GM12878 (cell line): ENCODE results near the gene ADAT3. TPM values are rescaled to one million over a fixed set of nuclear protein-coding genes. Genes with fewer than 3 reads are reported as not detected.

Experiments
- ATAC-seq: fragments of 200-7000 bp; cut with Tn5 transposase; 3 replicates; pipeline ENCODE4 v1.9.1; 2020; ENCODE audit warnings: mild to moderate bottlenecking, moderate library complexity
- BruUV-seq: library from RNA; stranded (reverse); fragments of 400-500 nt; replicated peaks from 2 replicates; lab custom pipeline; 2021; lab: Mats Ljungman, UMichigan
- CTCF ChIA-PET: fragments of 300-600 bp; sonication (Branson Sonifier 250); formaldehyde crosslinking; extraction: SDS; loops from one replicate; lab custom pipeline; 2021; ENCODE audit warnings: inconsistent platforms; lab: Yijun Ruan, JAX
- POLR2A ChIA-PET: fragments of 350-600 bp; formaldehyde crosslinking; extraction: SDS; loops from one replicate; lab custom pipeline; 2021; ENCODE audit warnings: inconsistent platforms; lab: Charles Lee
- RAD21 ChIA-PET: fragments of 300-600 bp; sonication (Branson Sonifier 250); formaldehyde crosslinking; loops from one replicate; lab custom pipeline; 2023; ENCODE audit warnings: antibody characterized with exemption; ENCODE audit not compliant: unreplicated experiment; lab: Charles Lee
- SMC1A ChIA-PET: fragments of 300-600 bp; sonication (Branson Sonifier 250); formaldehyde crosslinking; loops from one replicate; lab custom pipeline; 2023; ENCODE audit not compliant: unreplicated experiment, uncharacterized antibody; lab: Charles Lee
- DNase-seq: peaks from one replicate; pipeline ENCODE4 v3.0.0-alpha.2; 2011; ENCODE audit warnings: low read depth, low spot score
- FAIRE-seq: peaks from 3 replicates; lab custom pipeline; 2011; peaks lifted over from hg19 to GRCh38; lab: Jason Lieb, UNC
- H2AFZ ChIP-seq: 2 replicates; pipeline ENCODE4 v1.6.0; 2011; ENCODE audit warnings: low read depth, low read length, control low read depth; ENCODE audit not compliant: control insufficient read depth
- H3K27ac ChIP-seq: 2 replicates; pipeline ENCODE4 v1.5.1; 2011; ENCODE audit warnings: control low read depth; ENCODE audit not compliant: control insufficient read depth, insufficient read depth
- H3K27me3 ChIP-seq, 2 experiments: replicated peaks in 1 of 2; 2 replicates each; pipeline versions ENCODE4 v1.6.0 to v1.6.1; 2011; ENCODE audit warnings: low read length in 1 of 2; ENCODE audit not compliant: control insufficient read depth in 2 of 2, insufficient read depth in 2 of 2
- H3K36me3 ChIP-seq, 2 experiments: 2 replicates each; pipeline ENCODE4 v1.5.1; 2011; ENCODE audit warnings: low read length in 1 of 2; ENCODE audit not compliant: control insufficient read depth in 2 of 2, insufficient read depth in 2 of 2
- H3K4me1 ChIP-seq: 2 replicates; pipeline ENCODE4 v1.6.1; 2011; ENCODE audit warnings: mild to moderate bottlenecking, low read length, moderate library complexity, mixed read lengths; ENCODE audit not compliant: control insufficient read depth, insufficient read depth
- H3K4me2 ChIP-seq: 2 replicates; pipeline ENCODE4 v1.6.0; 2011; ENCODE audit warnings: control low read depth; ENCODE audit not compliant: control insufficient read depth, insufficient read depth
- H3K4me3 ChIP-seq: fragments of 200-600 bp; sonication (generic); 2 replicates; pipeline ENCODE4 v1.5.1; 2016
- H3K79me2 ChIP-seq: 2 replicates; pipeline ENCODE4 v1.6.0; 2011; ENCODE audit warnings: low read length; ENCODE audit not compliant: control insufficient read depth, insufficient read depth
- H3K9ac ChIP-seq: 2 replicates; pipeline ENCODE4 v1.8.0; 2011; ENCODE audit warnings: low read length, control low read depth, mixed read lengths; ENCODE audit not compliant: control insufficient read depth, insufficient read depth
- H3K9me3 ChIP-seq: replicated peaks from 3 replicates; pipeline ENCODE4 v1.5.1; 2011; ENCODE audit warnings: mild to moderate bottlenecking, low read length; ENCODE audit not compliant: control insufficient read depth, insufficient read depth
- H4K20me1 ChIP-seq: 2 replicates; pipeline ENCODE4 v1.6.0; 2011; ENCODE audit not compliant: control insufficient read depth, insufficient read depth
- BCLAF1 ChIP-seq: fragments of 450-650 bp; IDR thresholded peaks from 2 replicates; pipeline ENCODE4 v1.6.1; 2017; ENCODE audit warnings: antibody characterized with exemption, mild to moderate bottlenecking, moderate library complexity
- CTCF ChIP-seq, 3 experiments: IDR thresholded peaks in 2 of 3; conservative IDR thresholded peaks in 1 of 3; 2 replicates each; pipeline ENCODE4 v1.5.1; 2011; ENCODE audit warnings: low read depth in 3 of 3, low read length in 3 of 3, mild to moderate bottlenecking in 3 of 3, control low read depth in 2 of 3, moderate library complexity in 2 of 3, inconsistent platforms in 1 of 3, mixed read lengths in 1 of 3; ENCODE audit not compliant: control insufficient read depth in 2 of 3, insufficient read depth in 1 of 3; ENCODE audit errors: extremely low read depth in 1 of 3
- E2F4 ChIP-seq: IDR thresholded peaks from 2 replicates; pipeline ENCODE4 v1.6.1; 2012; ENCODE audit warnings: low read depth, low read length, improper control_type of control experiment
- HDAC6 ChIP-seq: fragments of 200-600 bp; sonication (generic); IDR thresholded peaks from one replicate; pipeline ENCODE4 v1.8.0; 2017; ENCODE audit warnings: antibody characterized with exemption; ENCODE audit not compliant: unreplicated experiment
- IRF5 ChIP-seq: fragments of 450-650 bp; IDR thresholded peaks from 2 replicates; pipeline ENCODE4 v1.6.1; 2017; ENCODE audit warnings: borderline replicate concordance
- JUNB ChIP-seq: IDR thresholded peaks from 2 replicates; pipeline ENCODE4 v1.6.1; 2016; ENCODE audit warnings: antibody characterized with exemption, mild to moderate bottlenecking
- KDM1A ChIP-seq: fragments of 200-600 bp; sonication (generic); IDR thresholded peaks from 2 replicates; pipeline ENCODE4 v1.6.1; 2016; ENCODE audit warnings: borderline replicate concordance
- NFXL1 ChIP-seq: fragments of 450-650 bp; IDR thresholded peaks from 2 replicates; pipeline ENCODE4 v1.6.1; 2017; ENCODE audit warnings: antibody characterized with exemption, mild to moderate bottlenecking, borderline replicate concordance
- NR2F1 ChIP-seq: fragments of 450-650 bp; conservative IDR thresholded peaks from 2 replicates; pipeline ENCODE4 v1.6.1; 2017; ENCODE audit warnings: mild to moderate bottlenecking
- POLR2A ChIP-seq: IDR thresholded peaks from 2 replicates; pipeline ENCODE4 v1.6.1; 2011; ENCODE audit warnings: low read depth, mild to moderate bottlenecking, low read length
- RBBP5 ChIP-seq: fragments of 200-600 bp; sonication (generic); conservative IDR thresholded peaks from 2 replicates; pipeline ENCODE4 v1.6.1; 2016
- SKIL ChIP-seq: fragments of 450-650 bp; IDR thresholded peaks from 2 replicates; pipeline ENCODE4 v1.6.1; 2017; ENCODE audit warnings: mild to moderate bottlenecking, low read depth, inconsistent platforms; ENCODE audit not compliant: poor library complexity, severe bottlenecking
- TARDBP ChIP-seq: IDR thresholded peaks from 2 replicates; pipeline ENCODE4 v1.6.1; 2016; ENCODE audit warnings: borderline replicate concordance
- WRNIP1 ChIP-seq: IDR thresholded peaks from 2 replicates; pipeline ENCODE4 v1.6.1; 2011; ENCODE audit warnings: low read depth, low read length, improper control_type of control experiment, borderline replicate concordance
- WGBS: methylation state at CpG from one replicate; pipeline ENCODE4 v1.1.6; 2016; ENCODE audit warnings: low lambda C conversion rate; ENCODE audit not compliant: insufficient replicate concordance, insufficient coverage; ENCODE audit errors: missing lambda C conversion rate; 5-methylcytosine and 5-hydroxymethylcytosine counted together
- in situ Hi-C: fragments of 300-500 bp; cut with MboI; formaldehyde crosslinking; loops from 9 replicates; pipeline ENCODE4 v1.14.3; 2018; ENCODE audit warnings: mixed read lengths
- intact Hi-C: fragments of 100-400 bp; cut with micrococcal nuclease; formaldehyde crosslinking; loops from one replicate; pipeline ENCODE4 v1.14.2; 2022; ENCODE audit not compliant: unreplicated experiment
- polyA plus RNA-seq, 11 experiments: library from polyadenylated mRNA; depleted of rRNA in 4 of 11; unstranded in 6 of 11; stranded (reverse) in 5 of 11; fragments of >200 nt; fragmentation: Nextera tagmentation in 4 of 11; fragmentation: Illumina TruSeq in 1 of 11; extraction: Ambion mirVana in 4 of 11; extraction: Trizol in 1 of 11; gene quantifications; 1 replicate in 1 of 11; 2 replicates in 10 of 11; pipeline versions ENCODE4 v1.2.1 to v1.2.3, GENCODE V29; 2011 to 2016; ENCODE audit warnings: inconsistent platforms in 2 of 11, missing spikeins in 2 of 11, low read depth in 1 of 11
- total RNA-seq, 4 experiments: library from RNA; depleted of rRNA in 3 of 4; stranded (reverse); fragments of >200 nt in 3 of 4; fragmentation: Illumina TruSeq in 1 of 4; extraction: Trizol in 1 of 4; gene quantifications; 2 replicates each; pipeline versions ENCODE4 v1.2.1 to v1.2.3, GENCODE V29; 2013 to 2021

Gene ADAT3
- total and polyA plus RNA-seq, 10 of the 15 experiments (the other 5 are each of a cell fraction or from before 2014, with no cell fraction given): 0.27 to 11.8 (median 7.7) TPM; not detected in 3

GRCh38 chr19:1868971-1869370, 36.2 kb upstream of the ADAT3 start:
- ATAC-seq (no peak), FAIRE-seq (no peak), DNase-seq (no peak)
- H2AFZ ChIP-seq: no peak overlapping the region
- 84% methylated on average over 7 of the region's 7 CpGs for WGBS
- H3K4me3 ChIP-seq: no peak overlapping the region
- H3K36me3 ChIP-seq: peaks cover 3 to 9% of the 10 kb centered on the region in 2 experiments; a peak in 3 of 4 replicates
- H3K4me1 ChIP-seq: peaks cover 5% of the 10 kb centered on the region; the same call in 1 of the 2 replicates
- H3K9ac ChIP-seq: no peak overlapping the region
- RAD21 ChIA-PET: interaction anchor here (0.7 kb wide), 1 partner anchor 64 kb away, joined by 3 read pairs; no protein-coding TSS in a partner anchor
- H4K20me1 ChIP-seq: no peaks in the 10 kb centered on the region
- SMC1A ChIA-PET: interaction anchor here (0.7 to 0.9 kb wide), 3 partner anchors 14 to 181 kb away, joined by 3 to 4 read pairs (median 3); no protein-coding TSS in a partner anchor
- no peaks in the 10 kb centered on the region for H3K27me3 ChIP-seq
- H3K4me2 ChIP-seq: no peak overlapping the region
- intact Hi-C loops (no loop called here), in situ Hi-C loops (loop anchor here (25.0 kb wide), 1 partner anchor 1493 kb away; the partner anchor contains the start of gene NFIC)
- CTCF ChIA-PET: interaction anchor here (0.8 kb wide), 1 partner anchor 20 kb away, joined by 5 read pairs; the partner anchor contains the start of gene REXO1
- no peak overlapping the region for H3K27ac ChIP-seq
- no TSS peak for BruUV-seq
- POLR2A ChIA-PET: interaction anchor here (1.0 kb wide), 1 partner anchor 11 kb away, joined by 3 read pairs; no protein-coding TSS in a partner anchor
- peaks cover 24% of the 10 kb centered on the region for H3K79me2 ChIP-seq
- H3K9me3 ChIP-seq: no peaks in the 10 kb centered on the region
- TF ChIP-seq KDM1A (no peak), CTCF (IDR thresholded peaks at IDR 0.05 in 2 of 3, conservative IDR thresholded peaks at IDR 0.05 in 1 of 3; ENCODE audit: control insufficient read depth in 2 of 3, extremely low read depth in 1 of 3, insufficient read depth in 1 of 3, low read depth in 3 of 3, low read length in 3 of 3) (no peak), IRF5 (no peak), RBBP5 (no peak), WRNIP1 (no peak), NR2F1 (no peak), TARDBP (no peak), BCLAF1 (no peak), SKIL (no peak), HDAC6 (no peak), POLR2A (no peak), NFXL1 (no peak), JUNB (no peak), E2F4 (no peak)
